NCI-H345 treated with DMSO at 0.1 percent for 48 hours (cell line): Measurements from ENCODE around the gene ING4.

Source experiments
- DNase-seq: peaks from one replicate; lab custom pipeline; 2025; ENCODE audit not compliant: unreplicated experiment; lab: John Stamatoyannopoulos, UW

The ING4 gene

DNA sequence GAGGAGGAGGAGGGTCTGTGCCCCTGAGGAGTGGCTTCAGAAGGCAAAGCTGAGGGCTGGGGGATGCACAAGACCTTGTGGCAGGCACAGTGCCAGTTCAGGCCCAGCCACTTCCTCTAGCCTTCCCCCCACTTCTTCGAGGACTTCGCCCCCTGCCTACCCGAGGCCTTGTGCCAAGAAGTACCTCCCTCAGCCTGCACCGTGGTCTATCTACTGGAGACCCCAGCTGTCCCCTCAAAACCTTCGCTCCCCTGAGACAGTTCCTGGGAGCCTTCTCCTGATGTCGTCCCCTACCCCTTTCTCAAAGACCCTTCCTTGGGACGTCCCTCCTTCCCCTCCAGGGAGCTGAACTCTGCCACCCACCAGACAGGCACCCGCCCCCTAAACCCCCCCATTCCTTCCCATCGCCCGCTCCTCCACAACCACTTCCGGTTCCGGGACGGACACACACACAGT is 25.7 kb upstream of the ING4 start:
- DNase-seq, result no peak

DNA sequence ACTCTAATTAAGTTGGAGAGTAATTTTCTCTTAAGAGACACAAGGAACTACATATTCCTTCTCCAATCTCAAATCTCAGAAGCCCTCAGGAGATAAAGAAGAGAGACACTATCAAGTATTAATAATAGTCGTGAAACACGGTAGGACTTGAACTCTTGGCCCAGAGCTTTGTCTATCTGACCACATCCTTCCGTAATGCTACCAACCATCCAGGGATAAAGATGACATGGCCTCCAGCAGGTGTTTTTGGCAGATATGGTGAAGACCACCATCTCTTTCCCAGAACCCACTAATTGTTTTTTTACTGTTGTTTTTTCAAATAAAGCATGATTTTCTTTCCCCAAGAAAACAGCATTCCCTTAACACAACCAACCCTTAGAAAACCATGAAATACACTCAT is 22.9 kb upstream of the ING4 start:
- no peak for DNase-seq

DNA sequence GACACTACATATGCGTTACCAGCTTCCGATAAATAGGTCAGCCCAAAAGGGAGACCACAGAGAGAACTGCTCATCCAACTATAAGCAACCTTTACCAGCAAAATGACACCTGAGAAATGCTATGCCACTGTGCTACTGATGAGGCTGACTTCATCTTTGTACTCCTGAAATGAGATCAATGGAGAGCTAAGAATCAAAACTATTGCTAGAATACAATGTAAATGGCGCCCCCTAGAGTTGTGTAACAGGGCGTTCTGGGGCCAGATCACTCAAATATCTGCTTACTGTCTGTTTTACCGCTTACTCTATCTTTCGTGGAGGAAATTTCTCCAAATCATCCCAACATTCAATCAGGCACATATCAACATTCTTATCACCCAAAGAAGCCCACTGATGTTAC is 21.7 kb upstream of the ING4 start:
- DNase-seq, result no peak

DNA sequence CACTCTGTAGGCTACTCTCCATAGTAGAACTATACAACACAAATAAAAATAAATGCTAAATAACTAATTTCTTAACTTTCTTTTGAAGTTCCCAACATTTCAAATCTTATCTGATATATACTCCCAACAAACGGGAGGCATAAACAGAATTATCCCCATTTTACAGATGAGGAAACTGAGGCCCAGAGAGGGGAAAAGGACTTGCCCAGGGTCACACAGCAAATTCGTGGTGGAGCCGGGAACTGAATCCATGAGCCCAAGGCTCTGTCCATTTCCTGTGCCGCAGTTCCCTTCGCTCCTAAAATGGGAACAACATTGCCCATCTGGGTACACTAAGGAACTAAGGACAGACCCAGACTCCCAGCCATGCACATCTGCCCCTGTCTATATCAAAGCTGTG is 14.0 kb upstream of the ING4 start:
- DNase-seq, result no peak

DNA sequence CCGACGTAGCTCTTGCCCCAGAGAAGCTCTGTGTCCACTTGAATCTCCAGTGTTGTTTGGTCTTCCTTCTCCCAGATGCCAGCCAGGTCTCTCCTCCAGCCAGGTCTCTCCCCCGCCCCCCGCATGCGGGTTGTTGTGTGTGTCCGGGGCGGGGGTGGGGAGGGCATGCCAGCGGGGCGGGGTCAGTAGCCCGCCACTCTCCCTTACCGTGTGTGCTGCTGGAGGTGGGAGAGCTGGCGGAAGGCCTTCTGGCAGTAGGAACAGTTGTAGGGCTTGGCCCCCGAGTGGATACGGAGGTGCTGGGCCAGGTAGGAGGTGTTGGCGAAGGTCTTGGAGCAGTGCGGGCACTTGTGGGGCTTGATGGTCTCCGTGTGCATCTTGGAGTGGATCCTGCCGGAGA is 9.2 kb upstream of the ING4 start:
- DNase-seq, result no peak

DNA sequence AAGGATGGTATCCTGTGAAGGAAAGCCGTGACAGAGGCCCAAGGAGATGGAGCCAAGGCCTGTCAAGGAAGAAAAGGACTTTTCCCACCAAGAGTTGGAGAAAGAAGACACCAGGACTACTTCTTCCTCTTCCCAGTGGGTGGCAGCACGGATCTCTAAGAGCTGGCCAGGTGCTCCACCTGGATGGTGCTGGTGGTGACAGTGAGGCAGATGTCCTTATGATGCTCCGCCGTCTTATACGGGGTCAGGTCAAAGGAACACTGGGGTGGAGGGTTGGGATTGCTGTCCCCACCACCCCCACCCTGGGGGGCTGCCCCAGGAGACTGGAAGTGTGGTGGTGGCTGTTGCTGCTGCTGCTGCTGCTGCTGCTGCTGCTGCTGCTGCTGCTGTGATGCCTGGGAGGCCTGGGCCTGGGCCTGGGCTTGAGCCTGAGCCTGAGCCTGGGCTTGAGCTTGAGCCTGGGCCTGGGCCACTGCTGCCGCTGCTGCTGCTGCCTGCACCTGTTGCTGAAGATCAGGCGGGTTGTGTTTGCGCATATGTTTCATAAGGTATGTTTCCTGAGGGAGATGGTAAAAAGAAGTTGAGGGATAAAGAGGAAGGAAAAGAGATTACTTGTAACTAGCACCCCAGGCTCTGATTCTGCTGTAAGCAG is 4.8 kb upstream of the ING4 start:
- DNase-seq, result no peak

DNA sequence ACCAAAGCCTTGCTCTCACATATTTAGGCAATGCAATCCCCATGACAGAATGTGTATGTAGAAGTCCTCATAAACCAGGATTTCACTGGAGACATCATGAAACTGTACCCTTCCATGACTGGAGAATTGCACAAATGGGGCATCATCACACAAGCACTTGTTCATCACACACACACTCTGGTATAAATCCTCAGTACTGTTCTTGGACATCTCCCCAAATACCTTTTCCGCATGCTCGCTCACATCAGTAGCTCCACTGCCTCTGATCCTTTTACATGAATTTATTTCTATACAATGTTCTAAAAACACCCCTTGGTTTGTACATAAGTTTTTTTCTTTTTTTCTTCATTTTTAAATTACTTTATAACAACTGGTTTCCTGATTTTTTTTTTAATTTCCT is 3.3 kb upstream of the ING4 start:
- DNase-seq, result no peak

DNA sequence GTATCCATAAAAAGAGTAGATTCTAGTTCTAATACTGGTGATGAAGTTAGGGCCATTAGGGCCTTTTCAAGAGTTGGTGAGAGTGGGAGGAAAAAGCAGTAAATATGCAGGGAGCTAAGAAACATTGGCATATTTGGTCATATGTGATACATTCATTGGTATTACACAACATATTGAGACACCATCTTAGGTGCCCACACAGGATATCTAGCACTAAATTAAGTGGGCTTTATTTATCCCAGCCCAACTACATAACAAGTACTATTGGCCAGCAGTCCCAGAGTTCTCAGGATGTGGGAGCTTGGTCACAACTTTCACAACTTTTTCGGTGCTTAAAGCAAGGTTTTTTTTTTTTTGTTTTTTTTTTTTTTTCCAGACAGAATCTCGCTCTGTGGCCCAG is 2.0 kb upstream of the ING4 start:
- no peak for DNase-seq

GRCh38 chr12:6662602-6662905 is 365 bp downstream of the ING4 start:
- DNase-seq, result no peak

GRCh38 chr12:6653987-6654386 is 8.9 kb downstream of the ING4 start:
- DNase-seq, result no peak

- no peak for DNase-seq
Measured at GRCh38 chr12:6653342-6653741, 9.6 kb downstream of the ING4 start.

DNA sequence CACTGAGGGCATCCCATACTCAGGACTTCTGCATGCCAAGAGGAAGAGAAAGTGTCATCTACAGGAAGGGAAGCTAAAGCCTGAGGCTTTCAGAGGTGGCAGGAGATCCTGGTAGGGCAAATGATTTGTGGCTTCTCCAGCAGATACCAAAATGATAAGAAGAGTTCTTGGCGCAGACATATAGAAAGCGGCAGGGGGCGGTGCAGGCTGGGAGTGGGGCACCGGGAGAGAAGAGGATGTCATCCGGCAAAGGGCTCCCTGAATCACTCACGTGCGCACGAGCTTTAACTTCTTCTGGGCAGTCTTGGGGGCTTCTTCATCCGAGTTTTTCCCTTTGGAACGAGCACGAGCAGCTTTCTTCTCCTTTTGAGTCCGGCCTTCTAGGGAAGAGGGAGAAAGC is 10.5 kb downstream of the ING4 start:
- no peak for DNase-seq

DNA sequence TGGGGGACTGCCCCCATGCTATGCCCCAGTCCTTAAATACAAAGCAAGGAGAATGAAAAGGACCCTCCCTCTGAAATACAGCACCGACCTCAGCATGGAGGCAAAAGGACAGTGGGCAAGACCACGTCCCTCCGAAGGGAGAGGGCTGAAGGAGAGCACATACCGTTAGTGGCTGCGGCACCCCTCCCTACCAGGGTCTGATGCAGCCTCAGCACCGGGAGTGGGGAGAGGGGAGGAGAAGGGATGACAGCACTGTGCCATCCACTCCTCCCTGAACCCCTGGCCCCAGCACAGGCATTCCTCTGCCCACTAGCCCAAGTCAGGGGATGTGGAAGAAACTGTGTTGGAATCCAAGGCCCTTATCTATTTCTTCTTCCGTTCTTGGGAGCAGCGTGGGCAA is 12.1 kb downstream of the ING4 start:
- DNase-seq, result no peak

DNA sequence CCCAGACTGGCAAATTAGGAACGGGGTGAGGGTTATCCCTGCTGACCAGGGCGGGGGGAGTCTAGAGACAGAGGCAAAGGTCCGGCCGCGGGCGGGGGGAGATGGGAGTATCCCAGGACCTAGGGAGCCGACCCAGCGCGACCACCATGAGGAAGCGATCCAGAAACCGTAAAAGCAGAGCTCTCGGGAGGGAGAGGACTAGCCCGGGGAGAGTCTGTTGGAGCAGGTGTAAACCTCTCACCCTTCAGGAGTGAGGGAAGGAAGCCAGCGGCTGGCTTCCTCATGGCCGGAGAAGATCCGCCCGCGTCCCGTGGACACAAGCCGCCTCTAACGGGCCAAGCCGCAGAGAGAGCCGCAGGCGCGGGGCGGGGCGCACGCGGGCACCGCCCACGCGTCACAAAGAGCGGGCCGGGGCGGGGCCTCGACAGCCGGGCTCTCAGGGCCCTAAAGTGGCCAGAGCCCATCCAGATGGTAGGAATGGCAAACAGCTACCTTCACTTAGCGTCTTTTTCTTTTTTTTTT is 15.8 kb downstream of the ING4 start, which contains the start of gene ACRBP:
TSS of gene ACRBP (minus strand) at position 350 of the 522 bp plus-strand sequence. CDS start at position 284, 66 bp downstream.
- DNase-seq, result no peak

GRCh38 chr12:6646276-6647082 is 16.4 kb downstream of the ING4 start:
- no peak for DNase-seq

GRCh38 chr12:6644903-6645302 is 18.0 kb downstream of the ING4 start:
- no peak for DNase-seq

- no peak for DNase-seq
Measured at GRCh38 chr12:6644257-6644596, 18.7 kb downstream of the ING4 start.

- no peak for DNase-seq
Measured at GRCh38 chr12:6643569-6644256, 19.2 kb downstream of the ING4 start.

DNA sequence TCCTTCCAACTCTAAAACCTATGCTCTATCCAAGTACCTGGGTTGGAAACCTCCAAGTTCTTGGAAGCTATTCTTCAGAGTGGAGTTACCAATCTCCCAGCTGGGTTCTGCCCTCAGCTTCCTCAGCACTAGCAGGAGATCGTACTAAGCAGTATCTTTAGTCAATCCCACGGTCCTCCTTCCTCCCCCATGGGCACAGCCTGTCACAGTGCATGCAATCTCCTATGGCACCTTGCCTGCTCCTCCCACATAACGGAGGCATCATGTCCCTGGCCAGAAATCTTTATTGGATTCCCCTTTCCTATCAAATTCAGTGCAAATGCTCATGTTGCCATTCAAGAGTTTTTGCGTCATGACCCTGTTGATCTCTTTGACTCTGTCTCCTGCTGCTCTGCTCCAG is 21.8 kb downstream of the ING4 start:
- no peak for DNase-seq

GRCh38 chr12:6640497-6640896 is 22.4 kb downstream of the ING4 start:
- no peak for DNase-seq

- no peak for DNase-seq
Measured at GRCh38 chr12:6639151-6639801, 23.6 kb downstream of the ING4 start.

- DNase-seq, result no peak
Measured at GRCh38 chr12:6638305-6638704, 24.6 kb downstream of the ING4 start.
